ENCODE data around the gene HINT2.

The HINT2 gene

DNA sequence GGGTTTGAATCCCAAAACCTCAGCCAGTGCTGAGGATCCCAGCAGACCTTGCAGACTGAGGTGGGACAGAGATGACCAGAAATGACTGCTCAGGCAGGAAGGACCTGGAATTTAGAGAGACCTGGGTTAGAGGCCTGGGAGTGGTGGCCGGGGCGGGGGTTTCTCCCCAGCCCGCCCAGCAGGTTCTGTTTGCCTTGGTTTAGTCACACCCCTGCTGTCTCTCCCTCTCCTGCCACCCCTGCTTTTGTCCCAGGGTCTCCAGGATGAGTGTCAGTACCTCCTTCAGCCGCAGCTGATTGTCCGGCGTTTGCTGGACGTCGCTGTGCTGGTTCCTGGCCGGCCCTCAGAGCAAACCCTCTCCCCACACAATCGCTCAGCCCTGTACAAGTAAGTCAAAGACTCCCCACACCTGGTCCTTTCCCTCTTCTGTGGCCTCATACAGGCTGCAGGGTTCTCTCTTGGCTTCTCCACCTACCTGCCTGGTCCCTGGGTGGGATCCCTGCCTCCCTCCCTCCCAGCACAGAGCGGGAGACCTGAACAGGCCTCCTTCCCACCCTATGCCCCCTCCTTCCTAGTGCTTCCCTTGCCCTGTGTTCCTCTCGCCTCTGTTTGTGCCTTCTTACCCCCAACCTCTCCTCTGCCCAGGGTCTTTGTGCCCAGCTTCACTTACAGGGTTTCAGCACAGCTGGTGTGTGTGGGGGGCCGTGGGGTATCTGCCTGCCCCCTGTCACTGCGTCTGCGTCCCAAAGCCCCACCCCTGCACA, 26.2 kb upstream of the HINT2 start:
- DNase-seq (ENCODE audit: low read depth, low spot score): no peak

DNA sequence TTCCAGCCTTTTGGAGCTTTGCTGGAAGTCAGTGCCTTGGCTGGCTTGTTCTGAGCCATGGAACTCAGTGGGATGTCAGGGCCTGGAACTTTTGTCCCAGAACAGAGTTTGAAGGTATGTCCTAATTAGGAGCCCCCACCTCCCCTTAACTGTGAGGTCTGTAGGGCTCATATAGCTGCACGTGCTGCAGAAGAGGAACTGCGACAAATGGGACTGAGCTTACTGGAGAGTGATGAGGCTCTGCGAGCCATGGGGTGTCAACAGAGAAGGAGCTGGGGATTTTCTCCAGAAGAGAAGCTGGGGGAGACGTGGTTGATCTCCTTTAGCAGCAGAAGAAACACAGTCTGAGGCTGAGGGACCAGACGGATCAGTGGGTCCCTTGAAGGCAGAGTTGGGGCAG, 25.1 kb upstream of the HINT2 start:
- DNase-seq (ENCODE audit: low read depth, low spot score): no peak

DNA sequence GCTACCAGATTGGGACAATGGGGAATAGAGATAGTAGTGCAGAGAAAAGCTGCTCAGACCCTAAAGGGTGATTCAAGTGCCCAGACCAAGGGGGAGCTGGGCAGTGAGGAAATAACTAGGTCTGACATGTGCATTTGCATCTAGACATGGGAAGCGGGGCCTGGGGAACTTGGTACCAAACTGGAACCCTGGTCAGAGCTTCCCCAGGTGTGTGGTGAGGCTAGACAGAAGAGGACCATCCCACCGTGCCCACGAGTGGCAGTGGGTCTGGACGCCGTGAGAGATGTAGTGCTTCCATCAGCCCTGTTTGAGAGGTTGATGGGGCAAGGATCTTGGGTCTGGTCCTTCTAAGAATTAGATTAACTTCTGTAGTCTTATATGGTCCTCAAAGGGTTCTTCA, 21.8 kb upstream of the HINT2 start:
- DNase-seq (ENCODE audit: low read depth, low spot score): no peak

DNA sequence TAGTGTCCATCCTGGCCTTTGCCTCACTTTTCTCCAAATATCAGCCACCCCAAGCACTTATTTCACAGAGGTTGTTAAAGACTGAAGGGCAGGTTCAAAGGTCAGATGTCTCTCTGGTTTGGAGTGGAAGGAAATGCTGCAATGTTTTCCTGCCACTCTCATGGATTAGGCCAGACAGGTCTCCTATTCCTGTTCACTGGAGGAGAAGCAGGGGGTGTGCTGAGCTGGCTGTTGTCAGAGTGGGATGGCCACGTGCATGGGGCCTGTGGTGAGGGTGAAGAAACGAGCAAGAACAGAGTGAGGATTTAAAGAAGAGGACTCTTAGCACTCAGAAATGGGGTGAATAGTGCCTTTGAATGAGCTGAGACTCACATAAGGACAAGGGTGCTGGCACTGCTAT, 20.9 kb upstream of the HINT2 start:
- DNase-seq (ENCODE audit: low read depth, low spot score): no peak

DNA sequence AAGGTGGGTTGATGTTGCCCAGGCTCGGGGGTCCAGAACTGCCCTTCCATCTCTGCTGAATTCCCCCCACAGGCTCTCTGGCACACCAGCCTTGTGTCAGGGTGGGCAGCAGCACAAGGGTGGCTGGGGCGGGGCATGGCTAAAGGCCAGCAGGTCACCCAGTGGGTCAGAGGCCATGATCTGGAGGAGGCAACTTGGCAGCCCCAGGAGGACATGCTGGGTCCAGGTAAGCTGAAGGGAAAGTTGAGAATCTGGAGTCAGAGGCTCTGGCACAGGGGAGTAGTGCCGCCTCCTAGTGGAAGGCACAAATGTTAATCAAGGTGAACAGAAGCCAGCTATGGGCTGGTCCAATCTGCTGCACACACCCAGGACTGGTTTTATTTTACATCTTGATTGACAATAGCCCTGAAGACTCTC, 20.4 kb upstream of the HINT2 start:
- DNase-seq (ENCODE audit: low read depth, low spot score): no peak

DNA sequence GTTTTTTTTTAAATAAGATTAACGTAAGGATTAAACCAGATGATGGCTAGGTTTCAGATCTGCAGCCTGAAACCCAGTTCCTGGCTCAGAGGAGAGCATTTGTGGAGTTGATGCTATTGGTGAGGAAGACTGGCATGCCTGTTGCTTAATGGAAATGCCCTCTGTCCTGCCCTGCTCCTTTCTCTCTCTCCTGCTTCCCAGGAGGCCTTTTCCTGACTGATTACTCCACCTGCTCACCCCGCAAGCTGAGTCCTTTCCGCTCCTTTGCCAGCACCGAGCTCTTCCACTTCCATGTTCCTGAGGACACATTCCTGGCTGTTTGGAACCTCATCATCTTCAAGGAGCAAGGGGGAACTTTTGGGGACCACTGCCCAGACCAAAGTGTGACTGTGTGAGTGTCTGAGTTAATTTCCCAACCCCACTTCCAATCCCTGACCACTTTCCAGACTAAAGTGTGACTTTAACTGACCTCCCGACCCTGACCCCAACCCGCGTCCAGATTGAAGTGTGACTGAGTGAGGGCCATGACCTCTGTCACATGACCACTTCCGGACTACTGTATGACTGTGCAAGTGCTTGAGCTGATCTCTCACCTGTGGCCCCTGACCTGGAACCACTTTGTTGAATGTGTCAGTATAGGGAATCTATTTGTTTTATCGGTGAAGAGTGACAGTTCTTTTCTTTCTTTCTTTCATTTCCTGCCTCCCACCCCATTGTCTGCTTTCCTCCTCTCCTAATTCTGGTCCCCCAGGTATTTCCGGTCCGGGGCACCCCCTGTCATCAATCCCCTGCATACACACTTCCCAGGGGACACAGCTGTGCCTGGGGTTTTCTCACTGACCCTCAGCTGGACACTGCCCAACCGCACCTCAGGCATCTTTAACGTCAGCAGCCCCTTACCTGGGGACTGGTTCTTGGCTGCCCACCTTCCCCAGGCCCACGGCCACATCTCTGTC, 19.7 kb upstream of the HINT2 start:
- no peak for DNase-seq (ENCODE audit: low read depth, low spot score)

DNA sequence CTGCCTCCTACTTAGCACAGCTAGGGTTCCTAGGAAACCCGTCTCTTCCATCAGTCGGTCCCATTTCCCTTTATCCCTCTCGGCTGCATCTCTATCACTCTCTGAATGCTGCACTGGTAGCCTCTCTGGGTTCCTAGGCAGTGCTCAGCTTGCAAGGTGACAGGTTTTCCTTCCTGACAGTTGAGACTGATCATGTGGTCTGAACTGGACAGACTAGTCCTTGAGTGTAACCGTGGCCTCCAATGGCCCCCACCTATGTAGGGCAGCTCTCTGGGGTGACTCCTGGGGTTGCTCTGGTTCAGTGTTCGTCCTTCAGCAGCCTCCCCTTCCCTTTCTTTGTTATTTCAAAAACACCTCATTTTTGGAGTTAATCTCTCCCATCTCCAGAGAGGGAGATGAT, 18.0 kb upstream of the HINT2 start:
- DNase-seq (ENCODE audit: low read depth, low spot score): no peak

DNA sequence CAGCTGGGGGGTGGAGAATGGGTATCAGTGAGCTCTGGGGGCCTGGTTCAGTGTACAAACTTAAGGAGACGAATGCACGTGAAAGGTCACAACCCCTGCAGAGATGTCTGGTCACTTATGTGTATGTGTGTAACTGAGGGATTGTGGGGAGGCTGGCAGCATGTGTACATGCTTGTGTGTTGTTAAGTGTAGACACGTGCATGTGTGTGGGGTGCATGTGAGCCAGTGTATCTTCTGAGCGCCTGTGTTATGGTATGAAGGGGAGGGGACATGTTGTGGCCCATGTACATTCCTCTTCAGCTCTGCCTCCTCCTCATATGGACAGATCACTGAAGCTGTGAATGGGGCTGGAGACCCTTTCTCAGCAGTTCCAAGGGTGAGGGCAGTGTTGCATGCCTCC, 16.2 kb upstream of the HINT2 start:
- no peak for DNase-seq (ENCODE audit: low read depth, low spot score)

DNA sequence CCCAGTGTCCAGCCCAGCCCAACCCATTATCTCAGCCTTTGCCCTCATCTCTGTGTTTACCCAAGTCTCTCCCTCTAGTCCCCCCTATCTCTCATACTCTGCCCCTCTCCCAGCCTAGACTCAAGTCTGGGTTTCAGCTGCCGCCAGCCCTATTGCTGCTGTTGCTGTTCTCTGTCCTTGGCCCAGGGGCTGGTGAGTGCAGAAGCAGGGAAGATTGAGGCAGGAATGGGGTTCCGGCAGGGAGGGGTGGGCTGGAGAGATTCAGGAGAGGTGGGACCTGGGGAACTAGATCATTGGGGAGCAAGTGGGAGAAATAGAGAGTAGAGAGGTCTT, 14.9 kb upstream of the HINT2 start:
- DNase-seq (ENCODE audit: low read depth, low spot score): no peak

DNA sequence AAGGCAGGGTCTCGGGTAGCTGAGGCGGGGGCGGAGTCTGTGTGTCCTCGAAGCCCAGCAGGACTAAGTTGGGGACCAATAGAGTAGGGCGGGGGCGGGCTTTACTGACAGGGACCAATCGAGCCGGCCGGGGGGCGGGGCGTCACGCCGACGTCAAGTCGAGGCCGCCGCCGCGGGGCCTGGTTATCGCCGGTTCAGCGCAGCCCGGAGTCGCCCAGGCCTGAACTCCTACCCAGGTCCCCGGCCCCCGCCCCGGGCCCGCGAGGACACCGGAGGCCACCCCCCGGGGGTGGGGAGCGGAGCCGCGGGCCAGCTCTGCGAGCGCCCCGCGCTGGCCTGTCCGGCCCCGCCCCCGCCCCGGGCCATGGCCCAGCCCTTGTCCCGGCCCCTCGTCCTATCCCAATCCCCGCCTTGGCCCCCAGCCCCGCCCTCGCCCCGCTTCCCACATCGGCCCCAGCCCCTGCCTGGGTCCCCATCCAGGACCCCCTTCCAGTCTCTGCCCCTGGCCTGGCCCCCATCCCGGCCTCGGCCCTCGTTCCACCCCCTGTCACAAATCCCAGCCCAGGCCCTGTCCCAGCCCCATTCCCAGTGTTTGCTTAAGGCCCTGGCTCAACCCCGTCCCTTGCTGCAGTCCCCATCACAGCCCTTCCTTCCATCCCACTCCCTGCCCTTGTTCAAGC, 14.4 kb upstream of the HINT2 start, which contains the start of gene TMEM8B:
Gene TMEM8B (plus strand): TSS at position 145 of the 680 bp plus-strand sequence. CDS start 220 bp downstream, at position 365.
- DNase-seq (ENCODE audit: low read depth, low spot score): peak; percentile 88

DNA sequence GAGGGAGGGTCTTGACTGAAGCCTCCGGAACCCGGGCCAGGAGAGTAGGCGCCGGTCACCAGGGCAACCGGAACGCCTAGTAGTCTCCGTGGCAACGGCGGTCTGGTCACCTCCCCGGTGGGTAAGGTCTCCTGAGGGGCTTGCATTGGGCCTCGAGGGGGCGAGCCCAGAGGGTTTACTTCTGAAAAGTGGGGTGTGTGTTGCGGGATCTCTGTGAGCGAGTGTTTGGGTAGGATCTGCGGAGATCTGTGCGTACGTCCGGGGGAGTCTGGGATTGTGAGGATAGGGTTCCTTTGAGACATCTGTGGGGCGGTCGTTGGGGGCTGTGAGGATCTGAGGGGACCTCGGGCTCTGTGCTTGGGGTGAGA, 13.9 kb upstream of the HINT2 start, which contains the start of gene FAM221B:
Gene FAM221B (minus strand): TSS at position 17 of the 368 bp plus-strand sequence. CDS start 2,571 bp downstream, outside the sequence.
- no peak for DNase-seq (ENCODE audit: low read depth, low spot score)

DNA sequence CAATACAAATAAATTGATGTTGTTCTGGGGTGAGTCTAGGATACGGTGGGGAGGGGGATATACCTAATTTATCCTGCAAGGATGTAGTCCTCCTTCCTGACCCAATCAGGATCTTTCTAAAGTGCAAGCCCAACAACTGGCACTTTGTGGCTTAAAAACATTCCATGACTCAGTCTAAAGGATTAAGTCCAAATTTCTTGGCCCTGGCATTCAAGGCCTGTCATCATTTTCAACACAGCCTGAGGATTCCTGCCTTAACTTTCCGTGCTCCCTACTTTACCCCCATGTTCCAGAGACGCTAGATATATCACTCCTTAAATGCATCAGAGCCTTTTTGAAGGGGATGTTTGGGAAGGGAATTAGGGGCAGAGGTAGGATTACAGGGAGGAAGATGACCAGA, 12.6 kb upstream of the HINT2 start:
- no peak for DNase-seq (ENCODE audit: low read depth, low spot score)

DNA sequence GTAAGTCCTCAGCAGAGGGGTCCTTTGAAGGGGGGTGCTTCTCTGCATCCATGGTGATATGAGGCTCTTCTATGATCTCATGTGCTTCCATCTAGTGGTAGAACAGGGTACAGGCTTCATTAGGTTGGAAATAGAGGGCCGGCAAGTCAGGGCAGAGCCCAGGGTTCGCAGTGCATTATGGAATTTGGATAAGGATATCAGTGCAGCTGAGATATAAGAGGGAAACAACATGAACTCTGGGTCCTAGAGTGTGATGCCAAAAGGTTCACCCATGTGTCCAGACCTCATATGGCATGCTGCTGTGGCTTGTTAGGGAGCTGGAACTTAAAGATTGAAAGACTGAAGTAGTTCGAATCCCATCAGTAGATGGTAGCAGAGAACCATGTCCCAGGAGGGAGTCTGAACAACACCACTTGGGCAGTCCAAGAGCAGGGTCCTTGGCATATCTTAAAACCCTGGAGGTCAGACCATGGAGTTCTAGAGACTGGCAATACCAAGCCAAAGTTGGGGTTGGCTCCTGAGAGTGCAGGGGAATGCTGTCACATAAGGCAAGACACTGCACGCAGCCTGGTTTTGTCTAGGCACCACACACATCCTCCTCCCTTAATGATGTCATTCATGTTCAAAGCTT, 11.3 kb upstream of the HINT2 start:
- DNase-seq (ENCODE audit: low read depth, low spot score): no peak

DNA sequence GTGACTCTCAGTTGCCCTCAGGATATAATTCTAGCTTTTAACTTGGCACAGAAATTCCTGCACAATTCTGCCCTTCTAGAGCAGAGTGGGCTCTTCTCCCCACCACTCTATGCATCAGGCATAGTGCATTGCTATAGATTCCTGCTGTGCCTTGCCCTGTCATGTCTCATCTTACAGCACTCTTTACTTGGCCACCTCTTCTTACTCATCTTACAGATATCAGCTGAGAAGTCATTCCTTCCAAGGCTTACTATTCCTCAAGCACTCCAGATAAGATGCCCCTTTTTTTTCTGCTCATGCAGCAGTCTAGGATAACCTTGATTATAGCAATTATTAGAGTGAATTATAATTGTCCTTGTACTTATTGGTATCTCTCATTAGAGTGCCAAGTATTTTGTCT, 8.1 kb upstream of the HINT2 start:
- DNase-seq (ENCODE audit: low read depth, low spot score): no peak

DNA sequence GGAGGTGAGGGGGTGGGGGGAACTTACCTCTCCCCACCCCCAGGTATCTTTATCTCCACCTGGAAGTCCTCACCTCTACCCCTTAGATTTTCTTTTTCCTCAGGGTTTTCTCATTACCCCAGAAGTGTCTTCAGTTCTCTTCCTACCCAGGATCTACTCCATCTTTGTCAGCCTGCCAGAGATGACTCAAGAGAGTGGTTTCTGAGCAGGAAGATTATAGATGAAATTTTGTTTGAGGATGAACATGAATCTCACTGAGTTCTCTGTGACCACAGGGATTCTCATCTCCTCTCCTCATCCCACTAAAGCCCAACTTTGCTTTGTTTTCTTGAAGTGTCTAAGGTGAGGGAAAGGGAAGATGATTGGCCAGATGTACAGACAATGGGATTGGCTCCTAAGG, 5.2 kb upstream of the HINT2 start:
- DNase-seq (ENCODE audit: low read depth, low spot score): no peak

DNA sequence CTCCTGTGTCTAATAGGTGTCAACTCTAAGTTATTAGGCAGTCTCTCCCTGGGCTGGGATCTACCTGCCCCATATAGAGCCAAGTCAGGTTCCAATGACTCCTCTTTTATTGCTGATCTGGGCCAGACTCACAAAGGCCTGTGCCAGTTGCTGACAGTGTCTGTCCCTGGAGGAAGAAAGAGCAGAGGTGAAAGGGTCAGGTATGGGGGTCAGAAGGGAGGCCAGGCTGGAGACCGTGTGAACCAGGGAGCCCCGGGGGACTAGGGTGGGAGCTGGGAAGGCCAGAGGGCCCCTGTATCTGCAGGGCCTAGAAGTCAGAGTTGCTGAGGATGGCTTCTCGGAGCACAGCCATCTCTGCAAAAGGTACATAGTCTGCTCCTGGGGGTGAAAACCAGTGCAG, 3.5 kb upstream of the HINT2 start:
- no peak for DNase-seq (ENCODE audit: low read depth, low spot score)

DNA sequence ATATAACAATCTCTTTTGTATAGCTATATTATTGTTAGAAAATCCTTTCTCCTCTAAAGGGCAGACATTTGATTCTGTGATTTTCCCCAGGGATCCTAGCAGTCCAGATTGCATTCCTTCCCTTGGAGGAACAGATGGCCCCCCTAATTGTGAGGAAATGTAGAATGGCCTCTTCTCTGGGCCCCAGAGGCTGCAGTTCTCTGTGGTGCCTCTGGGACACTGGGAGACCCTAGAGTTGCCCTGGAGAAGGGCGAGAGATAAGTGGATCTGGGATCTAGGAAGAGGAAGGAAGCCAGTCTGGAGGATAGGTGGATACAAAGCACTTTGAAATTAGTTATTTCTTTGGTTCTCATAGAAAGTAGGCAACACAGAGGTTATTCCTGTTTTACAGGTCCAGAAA, 1.9 kb upstream of the HINT2 start:
- no peak for DNase-seq (ENCODE audit: low read depth, low spot score)

DNA sequence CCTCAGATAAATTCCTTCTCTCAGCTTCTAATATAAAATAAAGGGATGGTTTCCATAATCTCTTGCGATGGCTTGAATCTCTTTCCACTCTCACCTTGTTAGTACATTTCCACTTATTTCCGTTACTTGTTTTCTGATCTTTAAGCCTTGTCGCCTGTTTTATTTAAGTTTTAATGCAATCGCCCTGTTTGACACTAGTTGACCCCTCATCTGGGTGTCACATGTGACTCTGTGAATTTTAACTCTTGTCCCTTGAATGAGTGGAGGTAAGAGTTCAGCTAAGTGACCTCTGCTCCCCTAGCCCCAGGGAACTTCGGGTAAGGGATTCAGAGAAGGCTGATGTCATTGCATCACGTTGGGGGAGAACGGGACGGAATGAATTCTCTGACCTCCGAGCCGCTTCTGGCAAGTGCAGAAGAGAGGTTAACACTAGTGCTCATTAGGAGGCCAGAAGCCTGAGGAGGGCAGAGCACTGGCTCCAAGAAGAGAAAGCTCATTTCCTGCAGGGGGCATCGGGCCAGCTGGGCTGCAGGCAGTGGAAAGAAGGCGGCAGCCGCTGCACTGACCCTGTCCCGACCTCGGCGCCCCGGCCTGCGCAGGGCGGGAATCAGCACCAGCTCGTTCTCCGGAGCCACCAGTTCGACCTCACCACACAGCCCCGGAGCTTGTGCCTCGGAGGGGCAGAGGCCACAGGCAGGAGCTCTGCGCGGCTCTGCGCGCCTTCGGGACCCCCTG, 569 bp downstream of the HINT2 start:
- DNase-seq (ENCODE audit: low read depth, low spot score): no peak

DNA sequence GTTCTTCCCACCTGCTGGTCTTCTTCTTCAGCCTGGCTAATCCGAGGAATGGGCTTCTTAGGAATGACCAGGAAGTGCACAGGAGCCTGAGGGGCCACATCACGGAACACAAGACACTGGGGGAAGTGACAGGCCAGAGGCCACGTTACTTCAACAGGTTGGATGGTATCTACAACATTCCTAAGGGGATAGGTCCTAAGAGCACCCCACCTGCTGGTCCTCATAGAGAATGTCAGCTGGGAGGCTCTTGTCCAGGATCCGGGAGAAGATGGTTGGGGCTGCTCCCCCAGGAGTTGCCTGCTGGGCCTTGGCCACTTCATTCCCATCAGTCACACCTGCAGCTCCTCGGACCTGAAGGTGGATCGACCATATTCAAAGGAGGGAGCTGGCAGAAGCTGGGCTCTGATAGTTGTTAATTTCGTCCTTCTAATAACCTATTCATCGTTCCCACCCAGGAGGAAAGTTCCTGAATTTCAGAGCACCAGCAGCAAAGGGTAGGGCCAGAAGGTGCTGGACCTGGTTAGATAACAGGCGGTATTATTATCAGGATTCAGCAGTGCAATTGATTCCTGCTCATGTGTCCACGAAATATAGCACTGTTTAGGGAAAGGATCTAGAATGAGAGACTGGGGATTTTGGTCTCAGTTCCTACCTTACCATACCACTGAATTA, 1.3 kb downstream of the HINT2 start:
- no peak for DNase-seq (ENCODE audit: low read depth, low spot score)

DNA sequence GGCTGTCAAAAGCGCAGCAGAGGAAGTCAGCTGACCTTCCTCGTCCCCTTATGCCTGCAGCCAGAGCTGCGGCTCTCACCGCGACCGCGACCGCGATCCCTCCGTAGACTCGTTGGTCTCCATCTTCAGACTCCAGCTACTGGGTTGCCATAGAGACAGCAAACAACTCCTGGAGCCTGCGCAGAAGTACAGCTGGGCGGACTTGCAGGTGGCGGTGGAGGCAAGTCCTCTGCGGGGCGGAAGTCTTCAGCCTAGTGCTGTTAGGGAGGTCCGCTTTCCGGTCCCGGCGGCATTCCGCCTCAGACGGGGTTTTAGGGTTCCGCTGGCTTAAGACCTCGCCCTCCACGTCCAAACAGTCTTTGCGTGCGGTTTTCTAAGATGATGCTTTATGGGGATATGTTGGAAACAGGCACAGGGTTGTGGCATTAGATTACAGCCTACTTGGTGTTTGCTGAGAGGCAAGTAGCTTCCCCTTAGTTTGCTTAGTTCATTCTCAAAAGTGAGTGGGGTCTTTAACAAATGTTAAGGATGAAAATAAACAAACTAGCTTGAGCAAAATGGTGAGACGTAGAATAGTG, 2.7 kb downstream of the HINT2 start, which contains the start of gene SPAG8:
Gene SPAG8 (minus strand): TSS at position 238 of the 578 bp plus-strand sequence. CDS start 115 bp downstream, at position 123.
- peak; percentile 83 for DNase-seq (ENCODE audit: low read depth, low spot score)
